Activated CD4-positive, alpha-beta T cell treated with anti-CD3 and anti-CD28 coated beads for 48 hours (primary cell): ENCODE measurements around the gene VANGL1.
"Not testable (repeated sequence)": the region's sequence is repeated elsewhere in the genome, so short reads cannot be mapped to it uniquely, and the experiment has no call there.

Experiments used
- DNase-seq: peaks from one replicate; pipeline ENCODE4 v3.0.0-alpha.2; 2020

VANGL1 gene

GRCh38 chr1:115641762-115642167, at the start of gene VANGL1:
Gene VANGL1, plus strand, starts transcription at chr1:115641970. Its CDS starts 9,444 bp downstream, at chr1:115651414.
- DNase-seq = peak; percentile 64

- DNase-seq = no peak
These were observed 49.5 kb upstream of the VANGL1 start for GRCh38 chr1:115592264-115592663.

GRCh38 chr1:115593365-115594259, 48.2 kb upstream of the VANGL1 start:
- no peak for DNase-seq

- DNase-seq = no peak
These were observed 47.2 kb upstream of the VANGL1 start for GRCh38 chr1:115594600-115594999.

GRCh38 chr1:115595279-115596079, 46.3 kb upstream of the VANGL1 start:
- DNase-seq = peak; percentile 81

- no peak for DNase-seq
These were observed 45.5 kb upstream of the VANGL1 start for GRCh38 chr1:115596080-115596780.

GRCh38 chr1:115604508-115604907, 37.3 kb upstream of the VANGL1 start:
- no peak for DNase-seq

- DNase-seq = no peak
These were observed 35.5 kb upstream of the VANGL1 start for GRCh38 chr1:115606305-115606704.

GRCh38 chr1:115609021-115609420, 32.7 kb upstream of the VANGL1 start:
- DNase-seq = no peak

GRCh38 chr1:115613767-115614166, 28.0 kb upstream of the VANGL1 start:
- no peak for DNase-seq

GRCh38 chr1:115620453-115620852, 21.3 kb upstream of the VANGL1 start:
- no peak for DNase-seq

GRCh38 chr1:115620950-115621349, 20.8 kb upstream of the VANGL1 start:
- no peak for DNase-seq

GRCh38 chr1:115624859-115625258, 16.9 kb upstream of the VANGL1 start:
- no peak for DNase-seq

- DNase-seq = no peak
These were observed 11.4 kb upstream of the VANGL1 start for GRCh38 chr1:115630342-115630741.

- DNase-seq = no peak
These were observed 9.3 kb upstream of the VANGL1 start for GRCh38 chr1:115632251-115633026.

- DNase-seq = not testable (repeated sequence)
These were observed 8.2 kb upstream of the VANGL1 start for GRCh38 chr1:115633606-115634005.

- DNase-seq = not testable (repeated sequence)
These were observed 4.5 kb upstream of the VANGL1 start for GRCh38 chr1:115637247-115637646.

- no peak for DNase-seq
These were observed 1.4 kb upstream of the VANGL1 start for GRCh38 chr1:115640384-115640783.

GRCh38 chr1:115642168-115643072, 650 bp downstream of the VANGL1 start:
- DNase-seq = peak; percentile 38

- no peak for DNase-seq
These were observed 1.5 kb downstream of the VANGL1 start for GRCh38 chr1:115643225-115643624.

GRCh38 chr1:115643666-115644065, 1.9 kb downstream of the VANGL1 start:
- no peak for DNase-seq
